WI38 (cell line): Measurements from ENCODE around the gene HOXA9.

Source experiments
- H3K4me3 ChIP-seq: 2 replicates; pipeline ENCODE4 v1.5.1; 2011; ENCODE audit warnings: low read depth, mild to moderate bottlenecking, control low read depth, low read length
- TF ChIP-seq, protein P1 (sequence below): IDR thresholded peaks from 2 replicates; pipeline ENCODE4 v1.5.1; 2012; ENCODE audit warnings: low read depth, mild to moderate bottlenecking, control low read depth, low read length

The HOXA9 gene

DNA sequence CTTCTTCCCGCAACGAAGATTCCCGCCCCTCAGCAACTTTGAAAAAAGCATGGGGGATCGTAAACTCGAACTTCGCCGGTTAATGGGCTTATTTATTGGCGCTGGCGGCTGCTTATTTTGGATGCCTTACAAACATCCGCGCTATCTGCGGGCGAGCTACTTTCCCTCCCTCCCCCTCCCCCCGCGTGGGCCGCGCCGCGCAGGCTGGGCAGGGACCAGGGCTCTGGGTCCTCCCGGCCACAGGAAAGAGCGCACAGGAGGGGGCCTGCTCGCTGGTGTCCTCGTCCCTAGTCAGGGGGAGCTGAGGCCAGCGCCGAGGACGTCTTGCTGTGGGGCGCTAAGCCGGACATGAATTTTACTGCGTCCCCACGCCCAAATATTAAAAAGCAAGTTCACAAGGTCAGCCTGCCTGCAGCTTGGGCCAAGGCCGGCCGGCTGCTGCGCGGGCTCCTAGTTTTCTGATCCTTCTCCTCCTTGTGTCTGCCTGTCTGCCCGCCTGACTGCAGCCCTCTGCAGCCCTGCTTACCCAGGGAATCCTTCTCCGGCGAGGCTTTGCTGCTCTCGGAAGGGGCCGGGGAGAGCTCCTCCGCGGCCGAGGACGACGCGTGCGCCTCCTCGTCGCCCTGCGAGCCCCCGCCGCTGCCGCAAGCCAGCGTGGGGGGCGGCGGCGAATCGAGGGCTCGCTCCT, 7.6 kb upstream of the HOXA9 start:
- H3K4me3 ChIP-seq, result peak overlapping the region; percentile 42
- TF ChIP-seq, protein P1, sequence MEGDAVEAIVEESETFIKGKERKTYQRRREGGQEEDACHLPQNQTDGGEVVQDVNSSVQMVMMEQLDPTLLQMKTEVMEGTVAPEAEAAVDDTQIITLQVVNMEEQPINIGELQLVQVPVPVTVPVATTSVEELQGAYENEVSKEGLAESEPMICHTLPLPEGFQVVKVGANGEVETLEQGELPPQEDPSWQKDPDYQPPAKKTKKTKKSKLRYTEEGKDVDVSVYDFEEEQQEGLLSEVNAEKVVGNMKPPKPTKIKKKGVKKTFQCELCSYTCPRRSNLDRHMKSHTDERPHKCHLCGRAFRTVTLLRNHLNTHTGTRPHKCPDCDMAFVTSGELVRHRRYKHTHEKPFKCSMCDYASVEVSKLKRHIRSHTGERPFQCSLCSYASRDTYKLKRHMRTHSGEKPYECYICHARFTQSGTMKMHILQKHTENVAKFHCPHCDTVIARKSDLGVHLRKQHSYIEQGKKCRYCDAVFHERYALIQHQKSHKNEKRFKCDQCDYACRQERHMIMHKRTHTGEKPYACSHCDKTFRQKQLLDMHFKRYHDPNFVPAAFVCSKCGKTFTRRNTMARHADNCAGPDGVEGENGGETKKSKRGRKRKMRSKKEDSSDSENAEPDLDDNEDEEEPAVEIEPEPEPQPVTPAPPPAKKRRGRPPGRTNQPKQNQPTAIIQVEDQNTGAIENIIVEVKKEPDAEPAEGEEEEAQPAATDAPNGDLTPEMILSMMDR, result no peak

DNA sequence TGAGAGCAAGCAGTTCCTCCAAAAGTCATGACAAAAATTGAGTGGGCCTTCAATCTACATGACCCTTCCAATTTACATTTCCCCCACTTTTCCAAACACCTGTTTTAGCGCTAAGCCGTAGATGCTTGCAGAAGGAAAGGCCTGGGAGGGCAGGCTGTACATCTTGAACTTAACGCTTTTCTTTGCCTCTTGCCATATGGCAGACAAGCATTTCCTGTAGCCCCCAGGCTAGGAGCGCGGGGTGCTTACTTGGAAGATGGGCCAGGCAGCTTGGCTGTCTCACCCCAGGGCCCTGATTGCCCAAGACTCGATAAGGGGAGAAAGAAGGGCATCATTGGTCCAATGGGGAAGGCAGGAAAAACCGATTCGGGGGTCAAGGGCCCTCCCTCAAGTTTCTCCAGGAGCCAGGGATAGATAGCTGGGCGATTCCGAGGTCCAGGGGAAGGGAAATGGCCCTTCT, 7.0 kb upstream of the HOXA9 start:
- H3K4me3 ChIP-seq, result no peak overlapping the region
- TF ChIP-seq, protein P1, result no peak

DNA sequence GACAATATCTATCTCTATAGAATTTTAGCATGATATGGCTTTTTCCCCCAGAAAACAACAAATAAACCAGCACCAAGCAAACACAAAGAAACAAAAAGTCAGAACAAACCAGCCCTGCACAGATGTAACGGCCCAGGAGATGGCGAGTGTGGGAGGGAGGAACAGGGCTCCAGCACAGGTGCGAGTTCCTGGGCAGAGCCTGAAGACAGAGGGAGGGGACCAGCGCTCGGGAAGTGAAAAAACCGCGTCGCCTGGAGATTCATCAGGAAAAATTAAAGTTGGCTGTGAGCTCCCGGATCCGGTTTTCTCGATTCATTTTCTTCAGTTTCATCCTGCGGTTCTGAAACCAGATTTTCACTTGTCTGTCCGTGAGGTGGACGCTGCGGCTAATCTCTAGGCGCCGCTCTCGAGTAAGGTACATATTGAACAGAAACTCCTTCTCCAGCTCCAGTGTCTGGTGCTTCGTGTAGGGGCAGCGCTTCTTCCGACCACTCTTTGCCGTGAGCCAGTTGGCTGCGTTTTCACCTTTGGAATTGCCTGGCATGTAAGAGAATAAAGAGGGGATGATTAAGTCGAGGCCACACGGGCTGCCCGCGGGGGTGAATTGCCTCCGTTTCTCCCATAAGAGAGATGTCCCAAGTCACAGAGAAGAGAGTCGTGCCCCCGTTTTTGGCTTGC, 6.4 kb upstream of the HOXA9 start:
- H3K4me3 ChIP-seq, result no peak overlapping the region
- TF ChIP-seq, protein P1, result no peak

DNA sequence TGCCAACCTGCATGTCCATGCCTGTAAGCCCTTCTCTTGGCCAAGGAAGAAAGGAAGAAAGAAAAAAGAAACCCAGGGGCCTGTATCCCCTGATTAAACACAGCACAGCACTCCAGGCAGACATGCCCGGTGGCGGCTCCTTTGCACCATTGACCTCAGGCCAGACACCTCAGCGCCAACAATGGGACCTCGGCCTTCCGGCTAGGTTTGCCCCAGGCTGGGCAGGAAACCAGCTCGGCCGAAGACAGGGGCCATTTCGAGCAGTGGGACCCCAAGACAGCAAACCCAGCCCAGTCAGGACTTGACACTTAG, 5.9 kb upstream of the HOXA9 start:
- TF ChIP-seq, protein P1, result no peak
- H3K4me3 ChIP-seq, result no peak overlapping the region

DNA sequence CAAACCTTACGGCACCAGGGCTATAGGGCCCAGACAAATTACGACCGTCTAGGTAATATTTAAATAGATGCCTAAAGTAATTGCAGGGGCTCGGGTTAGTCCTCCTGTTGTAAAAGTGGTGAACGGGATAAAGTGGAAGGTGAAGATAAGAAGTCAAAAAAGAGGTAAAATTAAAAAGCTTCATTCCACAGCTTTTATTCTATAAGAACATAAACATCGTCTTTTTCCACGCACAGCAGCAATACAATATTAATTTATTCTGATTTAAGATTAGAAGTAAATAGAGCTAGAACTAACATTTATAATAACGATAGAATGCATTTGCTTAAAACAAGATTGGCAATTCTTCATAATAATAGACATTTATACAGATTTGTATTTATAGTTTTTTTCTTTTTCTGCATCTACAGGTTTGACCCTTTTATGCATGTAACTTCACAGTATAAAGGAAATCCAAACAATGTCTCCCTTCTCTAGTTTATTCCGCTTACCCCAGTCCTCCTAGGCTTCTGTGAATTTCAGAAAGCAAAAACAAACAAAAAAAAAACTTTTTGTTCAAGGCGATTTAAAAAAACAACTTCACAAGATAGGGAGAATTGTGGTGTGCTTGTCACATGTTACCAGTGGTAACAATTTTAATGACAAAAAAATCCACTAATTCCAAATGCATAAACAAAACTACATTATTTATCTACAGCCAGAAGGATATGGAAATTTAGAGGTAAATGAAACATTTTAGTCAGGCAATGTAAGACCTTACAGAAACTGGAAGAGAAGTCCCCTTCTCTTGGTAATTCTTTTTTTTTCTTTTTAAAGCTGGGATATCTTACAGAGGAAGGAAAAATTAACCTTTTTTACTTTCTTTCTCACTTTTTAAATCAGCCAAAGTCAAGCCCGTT, 5.3 kb upstream of the HOXA9 start:
- TF ChIP-seq, protein P1, result no peak
- H3K4me3 ChIP-seq, result no peak overlapping the region

DNA sequence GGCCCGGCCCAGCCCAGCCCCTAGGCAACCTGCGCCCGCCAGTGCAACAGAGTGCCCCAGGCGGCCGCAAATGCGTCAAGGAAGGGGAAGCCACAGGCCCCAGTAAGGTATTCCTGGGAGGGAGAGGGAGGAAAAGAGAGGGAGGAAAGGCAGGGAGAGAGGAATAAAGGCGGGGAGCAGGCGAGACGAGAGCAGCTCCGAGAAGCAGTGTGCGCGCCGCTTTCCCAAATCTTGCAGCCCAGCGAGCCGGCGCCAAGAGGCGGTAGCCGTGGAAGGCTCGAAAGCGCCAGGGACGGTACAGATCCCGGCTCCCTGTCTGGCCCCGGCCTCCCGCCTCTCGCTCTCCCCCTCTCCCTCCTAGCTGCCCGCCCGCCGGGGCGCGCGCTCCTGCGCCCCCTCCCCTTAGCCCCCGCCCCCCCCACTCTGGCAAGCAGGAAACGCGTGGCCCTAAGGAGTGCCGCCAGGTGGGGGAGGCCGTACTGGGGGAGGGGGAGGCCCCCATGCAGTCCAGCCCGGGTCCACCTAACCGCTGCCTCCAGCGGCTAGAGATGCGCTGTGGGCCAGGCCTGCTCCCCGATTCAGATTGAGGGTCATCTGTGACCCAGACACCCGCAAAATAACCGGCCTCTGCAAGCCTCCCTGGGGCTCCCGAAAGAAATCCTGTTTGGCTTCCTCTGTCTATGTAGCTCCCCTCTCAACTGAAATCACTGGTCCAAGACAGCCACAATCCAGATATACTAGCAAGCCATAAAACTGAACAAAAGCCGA, 4.5 kb upstream of the HOXA9 start:
- TF ChIP-seq, protein P1, result no peak
- H3K4me3 ChIP-seq, result no peak overlapping the region
